Activated effector memory CD4-positive, alpha-beta T cell treated with anti-CD3 and anti-CD28 coated beads, Interleukin-2, amount 50 U/mL, for 16 hours (primary cell): ENCODE measurements around the gene NAA16.
"Not testable (repeated sequence)": the region's sequence is repeated elsewhere in the genome, so short reads cannot be mapped to it uniquely, and the experiment has no call there.

Experiments
- DNase-seq: peaks from one replicate; pipeline ENCODE4 v3.0.0-alpha.2; 2020

Gene NAA16

DNA sequence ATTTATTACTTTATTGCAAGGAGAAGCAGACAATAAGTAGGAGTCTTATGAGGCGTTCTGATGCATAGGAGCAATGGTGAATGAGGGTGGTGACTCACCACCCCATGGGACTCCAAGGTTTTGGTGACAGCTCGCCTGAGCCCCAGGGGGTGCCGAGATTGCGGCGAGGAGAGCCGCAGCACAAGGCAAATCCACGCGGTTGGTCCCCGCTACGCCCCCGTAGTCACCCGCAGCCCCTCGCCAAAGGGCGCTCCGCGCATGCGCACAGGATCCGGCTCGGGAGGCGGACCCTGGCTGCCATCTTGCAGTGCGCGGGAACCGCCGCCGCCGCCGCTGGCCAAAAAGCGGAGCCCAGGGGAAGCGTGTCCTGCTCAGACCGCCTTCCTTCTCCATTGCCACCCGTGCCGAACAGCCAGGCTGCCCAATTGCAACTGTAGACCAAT, at the start of gene NAA16:
NAA16 (plus strand) TSS at position 305 of the 443 bp plus-strand sequence. CDS start 262 bp downstream, outside the sequence.
- peak; percentile 98 for DNase-seq

DNA sequence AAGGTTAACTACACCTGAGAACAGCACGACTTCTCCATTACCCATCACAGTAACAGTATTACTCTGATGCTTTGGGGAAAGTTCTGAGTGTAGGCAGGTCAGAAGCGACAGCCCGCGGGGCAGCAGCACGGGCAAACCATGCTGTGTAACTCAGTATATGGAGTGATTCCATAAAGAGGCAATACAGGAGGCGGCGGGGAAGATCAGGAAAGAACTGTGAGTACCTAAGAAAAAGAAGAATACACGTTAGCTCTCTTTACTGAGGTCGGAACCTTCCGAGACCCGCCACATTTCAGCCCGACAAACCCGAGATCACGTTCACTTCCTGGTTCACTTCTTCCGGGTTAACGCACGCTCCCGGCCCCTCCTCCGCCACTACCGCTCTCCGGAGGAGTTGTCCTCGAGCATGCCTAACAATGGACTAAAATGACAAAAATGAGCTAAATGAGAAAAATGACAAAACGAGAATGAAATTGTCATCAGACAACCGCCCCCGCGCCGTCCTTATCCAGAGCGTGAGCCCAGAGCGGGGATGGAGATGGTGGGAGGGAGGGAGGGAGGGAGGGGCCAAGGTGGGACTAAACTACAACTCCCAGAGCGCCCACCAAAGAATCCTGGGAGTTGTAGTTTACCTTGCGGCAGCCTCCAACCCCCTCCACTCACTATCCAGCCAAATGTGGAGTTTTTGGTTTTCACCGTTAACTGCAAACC, 47.7 kb upstream of the NAA16 start, which contains the start of gene MTRF1:
MTRF1 (minus strand) TSS at position 316 of the 711 bp plus-strand sequence. CDS start 2,669 bp downstream, outside the sequence.
- peak; percentile 92 for DNase-seq

DNA sequence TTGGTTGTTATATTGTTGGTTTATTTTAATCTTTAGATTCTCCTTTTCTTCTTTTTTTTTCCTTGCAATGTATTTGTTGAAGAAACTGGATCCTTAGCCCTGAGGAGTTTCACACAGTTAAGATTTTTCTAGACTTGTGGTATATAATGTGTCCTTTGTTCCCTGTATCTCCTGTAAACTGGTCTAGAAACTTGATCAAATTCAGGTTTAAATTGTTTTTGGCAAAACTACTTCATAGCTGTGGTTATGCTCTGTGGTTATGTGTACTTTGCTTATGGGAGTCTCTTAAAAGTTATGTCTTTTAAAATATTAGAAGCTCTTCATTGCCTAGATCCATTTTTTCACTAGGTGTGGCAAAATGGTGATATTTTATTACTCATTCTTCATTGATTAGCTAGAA, 44.0 kb upstream of the NAA16 start:
- DNase-seq, result no peak

DNA sequence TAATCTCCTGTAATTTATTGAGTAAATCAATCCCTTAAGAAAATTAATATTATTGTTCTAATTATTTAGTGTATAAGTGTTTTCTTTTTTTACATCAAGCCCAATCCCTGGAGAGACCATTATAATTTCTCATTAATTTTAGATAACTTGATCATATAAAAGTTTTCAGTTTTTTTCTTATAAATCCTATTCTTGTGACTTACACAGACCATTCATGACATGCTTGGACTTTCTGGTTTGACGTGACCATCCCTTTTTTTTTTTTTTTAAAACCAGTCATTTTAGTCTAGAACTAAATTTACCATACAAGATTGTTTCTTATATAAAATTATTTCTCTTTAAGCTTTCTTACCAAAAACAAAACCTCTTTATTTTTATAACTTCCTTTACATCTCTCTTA, 42.3 kb upstream of the NAA16 start:
- no peak for DNase-seq

DNA sequence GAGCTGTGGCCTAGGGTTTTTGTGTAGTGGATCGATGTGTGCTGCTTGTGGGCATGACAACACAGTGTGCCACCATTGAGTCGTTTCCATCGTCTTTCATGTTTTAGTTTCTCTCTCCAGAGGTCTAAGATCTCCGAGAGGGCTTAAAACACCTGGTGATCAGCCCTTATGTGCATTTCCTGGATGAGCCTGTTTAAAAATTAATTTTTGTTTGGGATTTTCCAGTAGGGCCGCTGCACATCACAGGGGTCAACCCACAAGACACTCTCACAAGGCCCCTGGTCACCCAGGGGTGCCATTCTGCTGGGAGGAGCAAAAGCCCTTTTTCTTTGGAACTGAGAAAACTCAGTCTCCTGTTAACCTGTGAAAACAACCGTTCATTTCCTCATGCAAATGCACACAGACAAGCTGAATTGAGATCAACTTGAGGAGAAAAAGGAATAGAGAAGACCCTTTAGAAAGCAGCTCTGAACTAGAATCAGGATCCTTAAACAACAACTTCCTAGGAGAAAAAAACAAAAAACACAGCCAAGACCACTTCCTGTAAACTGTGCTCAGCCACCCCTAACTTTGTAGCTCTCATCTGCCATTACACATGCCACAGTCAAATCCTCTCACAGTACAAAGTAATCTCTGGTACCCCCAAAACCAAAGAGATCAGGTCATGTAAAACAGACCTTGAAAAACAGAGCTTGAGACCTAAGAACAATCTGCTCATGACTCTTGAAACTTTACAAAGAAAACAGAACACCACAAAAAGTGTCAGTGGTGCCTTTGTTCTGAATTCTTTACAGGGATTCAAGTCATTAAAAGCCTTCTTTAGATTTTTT, 39.4 kb upstream of the NAA16 start:
- DNase-seq, result no peak

DNA sequence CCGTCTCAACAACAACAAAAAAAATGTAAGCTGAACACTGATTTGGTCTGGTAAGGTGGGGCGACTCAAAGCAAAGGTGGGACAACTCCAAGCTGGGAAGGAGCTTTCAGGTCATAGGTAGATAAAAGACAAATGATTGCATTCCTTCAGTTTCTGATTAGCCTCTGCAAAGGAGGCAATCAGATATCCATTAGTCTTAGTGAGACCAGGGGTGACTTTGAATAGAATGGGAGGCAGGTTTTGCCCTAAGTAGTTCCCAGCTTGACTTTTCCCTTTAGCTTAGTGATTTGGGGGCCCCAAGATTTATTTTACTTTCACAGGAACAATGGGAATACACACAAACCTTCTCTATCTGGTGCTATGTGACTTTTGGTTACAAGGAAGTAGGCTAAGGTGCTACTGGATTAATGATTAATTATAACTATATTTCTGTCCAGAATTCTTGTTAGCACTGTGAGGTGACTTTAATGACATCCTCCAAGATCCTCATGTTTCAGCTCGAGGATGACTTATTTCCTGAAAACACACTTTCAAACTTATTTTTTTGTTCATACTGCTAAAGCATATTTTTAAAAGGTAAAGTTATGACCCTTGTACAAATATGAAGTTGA, 37.1 kb upstream of the NAA16 start:
- DNase-seq, result no peak

DNA sequence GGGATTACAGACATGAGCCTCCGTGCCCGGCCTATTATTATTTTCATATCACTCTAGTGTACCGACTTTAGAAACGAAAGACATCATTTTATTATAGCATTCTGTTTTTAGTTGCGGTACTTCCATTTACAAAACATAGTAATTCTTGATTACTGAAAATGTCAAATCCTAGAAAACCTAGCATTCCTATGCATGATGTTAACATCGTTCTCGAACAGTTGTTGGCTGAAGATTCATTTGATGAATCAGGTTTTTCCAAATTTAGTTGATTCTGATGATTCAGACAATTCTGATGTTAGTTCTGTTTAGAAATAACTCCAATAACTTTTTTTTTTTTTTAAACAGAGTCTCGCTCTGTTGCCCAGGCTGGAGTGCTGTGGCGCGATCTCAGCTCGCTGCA, 36.2 kb upstream of the NAA16 start:
- DNase-seq, result no peak

DNA sequence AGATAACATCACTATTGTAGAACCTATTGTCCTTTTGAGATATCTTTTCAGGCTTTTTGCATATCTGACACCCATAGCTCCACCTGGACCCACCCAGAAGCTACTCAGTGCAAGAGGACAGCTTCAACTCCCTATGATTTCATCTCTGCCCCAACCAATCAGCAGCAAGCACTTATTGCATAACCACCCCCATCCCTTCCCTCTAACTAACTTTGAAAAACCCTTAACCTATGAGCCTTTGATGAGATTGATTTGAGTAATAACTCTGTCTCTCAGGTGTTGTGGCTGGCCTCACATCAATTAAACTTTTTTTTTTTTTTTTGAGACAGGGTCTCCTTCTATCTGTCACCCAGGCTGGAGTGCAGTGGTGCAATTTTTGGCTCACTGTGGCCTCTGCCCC, 34.2 kb upstream of the NAA16 start:
- no peak for DNase-seq

DNA sequence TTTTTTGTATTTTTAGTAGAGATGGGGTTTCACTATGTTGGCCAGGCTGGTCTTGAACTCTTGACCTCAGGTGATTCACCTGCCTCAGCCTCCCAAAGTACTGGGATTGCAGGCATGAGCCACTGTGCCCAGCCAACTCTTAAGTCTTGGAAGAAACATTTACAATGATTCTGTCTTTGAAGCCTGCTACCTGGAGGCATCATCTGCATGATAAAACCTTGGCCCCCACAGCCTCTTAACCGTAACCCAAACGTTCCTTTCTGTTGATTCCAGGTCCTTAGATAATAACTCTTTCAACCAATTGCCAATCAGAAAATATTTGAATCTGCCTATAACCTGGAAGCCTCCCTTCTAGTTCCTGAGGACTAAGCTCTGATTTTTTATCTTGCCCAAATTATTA, 31.9 kb upstream of the NAA16 start:
- not testable (repeated sequence) for DNase-seq

DNA sequence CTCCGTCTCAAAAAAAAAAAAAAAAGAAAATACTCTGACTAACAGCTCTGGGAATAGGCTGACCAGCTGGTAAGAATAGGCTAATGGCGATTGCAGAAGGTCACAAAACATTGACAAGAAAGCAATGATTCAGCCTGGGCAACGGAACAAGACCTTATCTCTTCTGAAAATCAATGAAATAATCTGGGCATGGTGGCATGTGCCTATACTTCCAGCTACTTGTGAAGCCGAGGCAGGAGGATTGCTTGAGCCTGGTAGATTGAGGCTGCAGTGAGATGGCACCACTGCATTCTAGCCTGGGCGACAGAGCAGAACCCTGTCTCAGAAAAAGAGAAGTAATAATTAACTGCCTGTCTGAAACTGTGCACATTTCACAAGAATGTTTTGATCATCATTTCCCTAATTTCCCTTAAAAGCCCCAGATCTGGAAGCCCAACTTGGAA, 28.9 kb upstream of the NAA16 start:
- DNase-seq, result no peak

DNA sequence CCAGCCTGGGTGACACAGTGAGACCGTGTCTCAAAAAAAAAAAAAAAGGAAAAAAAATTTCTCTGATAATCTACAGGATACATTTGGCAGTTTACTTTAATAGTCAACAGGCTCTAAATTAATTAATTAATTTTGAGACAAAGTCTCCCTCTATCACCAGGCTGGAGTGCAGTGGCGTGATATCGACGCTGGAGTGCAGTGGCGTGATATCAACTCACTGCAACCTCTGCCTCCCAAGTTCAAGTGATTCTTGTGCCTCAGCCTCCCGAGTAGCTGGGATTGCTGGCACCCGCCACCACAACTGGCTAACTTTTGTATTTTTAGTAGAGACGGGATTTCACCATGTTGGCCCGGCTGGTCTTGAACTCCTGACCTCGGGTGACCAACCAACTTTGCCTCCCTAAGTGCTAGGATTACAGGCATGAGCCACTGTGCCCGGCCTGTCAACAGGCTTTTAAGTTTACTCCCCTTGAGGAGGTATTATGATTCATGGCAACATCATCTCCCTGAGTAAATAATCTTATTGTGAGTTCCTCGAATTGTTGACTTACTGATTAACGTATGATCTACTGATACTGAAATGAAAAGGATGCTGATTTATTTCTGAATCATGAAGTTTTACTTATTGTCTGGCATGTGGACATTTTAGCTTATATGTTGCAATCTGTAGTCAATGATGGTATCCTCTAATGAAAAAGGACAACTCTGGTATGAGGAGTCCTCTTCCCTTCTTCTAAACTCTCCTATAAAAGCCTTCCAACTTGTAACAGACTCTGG, 26.4 kb upstream of the NAA16 start:
- DNase-seq, result no peak

DNA sequence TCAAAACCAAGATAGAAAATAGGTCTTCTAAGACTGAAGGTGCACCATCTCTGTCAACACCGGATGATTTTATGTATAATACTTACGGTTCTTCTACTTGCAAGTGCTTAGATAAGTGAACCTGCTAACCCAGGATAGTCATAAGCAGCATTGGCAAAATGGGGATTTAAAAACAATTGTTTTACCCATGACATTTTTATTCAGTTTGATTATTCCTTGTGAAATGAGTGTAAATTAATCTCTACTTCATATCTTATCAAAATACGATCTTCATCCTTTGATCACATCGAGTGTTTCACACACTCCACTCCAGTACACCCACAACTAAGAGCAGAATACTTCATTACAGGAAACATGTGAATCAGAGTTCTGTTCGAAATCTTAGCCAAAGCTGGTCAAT, 24.7 kb upstream of the NAA16 start:
- DNase-seq, result no peak

DNA sequence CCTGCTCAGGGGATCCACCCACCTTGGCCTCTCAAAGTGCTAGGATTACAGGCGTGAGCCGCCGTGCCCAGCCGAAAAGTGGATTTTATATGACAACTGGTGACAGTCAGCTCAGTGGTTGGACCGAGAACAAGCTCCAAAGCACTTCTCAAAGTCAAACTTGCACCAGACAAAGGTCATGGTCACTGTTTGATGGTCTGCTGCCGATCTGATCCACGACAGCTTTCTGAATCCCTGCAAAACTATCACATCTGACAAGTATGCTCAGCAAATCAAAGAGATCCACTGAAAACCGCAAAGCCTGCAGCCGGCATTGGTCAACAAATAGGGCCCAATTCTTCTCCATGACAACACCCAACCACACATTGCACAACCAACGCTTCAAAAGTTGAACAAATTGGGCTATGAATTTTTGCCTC, 21.6 kb upstream of the NAA16 start:
- DNase-seq, result no peak

DNA sequence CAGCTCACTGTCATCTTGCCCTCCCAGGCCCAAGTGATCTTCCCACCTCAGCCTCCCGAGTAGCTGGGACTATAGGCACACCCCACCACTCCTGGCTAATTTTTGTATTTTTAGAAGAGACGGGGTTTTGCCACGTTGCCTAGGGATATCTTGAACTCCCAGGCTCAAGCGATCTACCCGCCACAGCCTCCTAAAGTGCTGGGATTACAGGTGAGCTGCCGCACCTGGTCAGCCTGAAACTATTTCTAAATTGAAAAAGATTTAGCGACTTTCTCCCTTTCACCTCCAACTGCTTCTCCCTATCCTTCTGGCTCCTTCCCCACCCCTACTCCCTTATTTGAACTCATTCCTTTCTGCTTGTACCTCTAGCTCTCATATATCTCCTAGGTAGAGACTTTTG, 19.8 kb upstream of the NAA16 start:
- no peak for DNase-seq

DNA sequence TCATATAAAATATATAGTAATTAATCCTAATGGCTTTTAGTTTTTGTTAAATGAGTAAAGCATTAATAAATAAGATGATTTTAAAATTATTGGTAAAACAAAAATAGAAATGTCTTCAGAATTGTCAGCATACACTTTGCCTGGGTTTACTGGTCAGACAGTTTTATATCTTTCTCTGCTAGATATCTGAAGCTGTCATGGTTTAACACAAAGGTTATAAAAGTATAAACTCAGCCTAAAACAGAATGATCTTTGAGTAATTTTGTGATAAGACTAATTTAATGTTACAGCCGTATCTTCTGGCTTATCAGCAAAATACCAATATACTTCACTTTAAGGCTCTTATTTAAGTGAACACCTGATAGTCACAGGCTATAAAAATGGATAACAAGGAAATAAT, 17.8 kb upstream of the NAA16 start:
- DNase-seq, result no peak

DNA sequence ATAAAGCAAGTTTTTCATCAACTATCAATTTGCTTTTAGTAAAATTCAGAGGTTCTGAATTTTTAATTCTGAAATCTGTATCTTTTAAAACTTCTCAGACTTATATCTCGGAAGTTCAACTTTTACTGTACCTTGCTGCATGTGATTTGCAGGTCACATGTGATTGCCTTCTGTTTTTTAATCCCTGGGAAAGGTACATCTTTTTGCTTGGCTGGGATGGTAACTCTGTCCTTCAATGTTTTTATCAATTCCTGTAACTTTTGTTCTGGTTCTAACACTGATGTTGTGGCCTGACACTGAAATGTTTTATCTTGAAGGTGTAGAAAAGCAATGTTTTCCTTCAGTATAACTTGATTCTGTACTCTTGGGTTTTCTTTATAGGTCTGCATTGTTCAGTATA, 16.2 kb upstream of the NAA16 start:
- DNase-seq, result no peak

DNA sequence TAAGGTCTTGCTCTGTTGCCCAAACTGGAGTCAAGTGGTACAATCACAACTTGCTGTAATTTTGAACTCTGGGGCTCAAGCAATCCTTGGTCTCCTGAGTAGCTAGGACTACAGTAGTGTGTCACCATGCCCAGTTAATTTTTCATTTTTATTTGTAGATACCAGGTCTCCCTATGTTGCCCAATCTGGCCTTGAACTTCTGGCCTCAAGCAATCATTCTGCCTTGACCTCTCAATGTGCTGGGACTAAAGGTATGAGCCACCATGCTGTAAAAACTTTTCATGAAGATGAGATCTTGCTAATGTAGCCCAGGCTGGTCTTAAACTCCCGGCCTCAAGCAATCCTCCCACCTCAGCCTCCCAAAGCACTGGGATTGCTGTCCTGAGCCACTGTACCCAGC, 15.1 kb upstream of the NAA16 start:
- no peak for DNase-seq

DNA sequence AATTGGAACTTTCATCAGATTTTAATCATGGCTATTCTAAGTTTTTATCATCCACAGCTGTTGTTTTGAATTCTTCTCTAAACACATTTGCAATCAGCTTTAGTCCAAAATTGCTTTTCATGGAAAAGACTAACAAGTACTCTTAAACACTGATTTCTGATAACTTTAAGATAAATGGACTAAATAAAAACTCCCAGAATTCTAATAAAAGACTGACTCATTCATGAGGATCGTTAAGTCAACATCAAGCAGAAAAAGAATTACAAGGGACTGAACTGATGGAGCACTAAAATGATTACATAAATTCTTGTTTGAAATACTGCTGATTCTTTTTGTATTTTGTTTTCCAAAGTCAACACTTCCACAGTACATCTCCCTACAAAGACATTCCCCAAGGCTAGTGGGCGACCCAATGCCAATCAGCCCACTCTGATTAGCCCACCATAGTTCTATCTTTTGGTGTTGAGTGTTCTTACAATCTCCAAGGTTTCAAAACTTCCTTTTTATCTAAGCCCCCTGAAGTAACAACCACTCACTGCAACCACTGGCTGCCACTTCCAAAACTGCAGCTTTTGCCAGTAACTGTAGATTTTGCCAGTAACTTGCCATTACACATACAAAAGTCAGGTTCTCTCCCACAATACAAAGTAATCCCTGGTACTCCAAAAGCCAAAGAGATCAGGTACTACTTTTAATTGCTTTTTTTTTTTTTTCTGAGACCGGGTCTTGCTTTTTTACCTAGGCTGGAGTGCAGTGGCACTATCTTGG, 14.0 kb upstream of the NAA16 start:
- no peak for DNase-seq

DNA sequence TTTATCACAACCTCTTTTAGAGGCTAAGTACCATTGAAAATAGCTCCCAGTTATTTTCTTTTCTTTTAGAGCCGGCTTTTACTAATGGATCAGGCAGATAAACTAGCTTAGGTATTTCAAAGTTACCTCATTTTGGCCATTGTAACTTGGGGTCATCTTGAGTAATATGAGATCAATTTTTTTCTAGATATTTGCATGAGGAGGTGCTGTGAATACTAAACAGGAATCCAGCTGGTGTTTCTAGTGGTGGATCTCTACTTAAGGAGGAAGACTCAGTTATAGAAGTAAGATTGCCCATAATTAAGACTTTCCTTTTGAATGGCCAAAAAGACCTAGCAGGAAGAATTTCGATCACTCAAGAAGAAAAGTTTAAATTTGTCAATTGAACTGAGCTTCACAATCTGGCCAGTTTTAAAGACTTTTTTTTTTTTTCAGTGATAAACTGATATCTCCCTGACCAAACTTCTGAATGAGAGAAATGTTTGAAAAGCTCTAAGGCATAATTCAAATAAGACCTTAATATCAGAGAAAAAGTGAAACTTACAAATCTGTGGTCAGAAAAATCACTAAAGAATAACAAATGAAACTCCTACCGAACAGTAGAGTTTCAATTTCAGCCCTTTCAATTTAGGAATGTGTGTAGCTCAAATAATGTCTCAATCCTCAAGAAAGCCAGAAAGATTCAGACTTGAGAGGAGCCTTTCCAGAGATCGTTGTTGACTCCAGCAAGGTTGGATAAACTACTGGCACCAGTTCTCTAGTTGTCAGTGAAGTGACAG, 11.6 kb upstream of the NAA16 start:
- DNase-seq, result no peak

DNA sequence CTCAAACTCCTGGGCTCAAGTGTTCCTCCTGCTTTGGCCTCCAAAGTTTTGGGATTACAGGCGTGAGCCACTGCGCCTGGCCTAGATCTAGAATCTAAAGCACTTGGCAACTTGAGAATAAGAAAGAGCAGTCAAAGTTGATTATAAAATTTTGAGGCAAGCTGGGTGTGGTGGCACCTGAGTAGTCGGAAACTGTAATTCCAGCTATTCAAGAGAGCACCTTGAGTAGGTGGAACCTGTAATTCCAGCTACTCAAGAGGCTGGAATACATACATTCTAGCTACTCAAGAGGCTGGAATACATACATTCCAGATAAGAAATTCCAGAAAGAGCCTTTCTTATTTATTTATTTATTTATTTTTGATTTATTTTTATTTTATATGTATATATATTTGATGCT, 8.3 kb upstream of the NAA16 start:
- no peak for DNase-seq

DNA sequence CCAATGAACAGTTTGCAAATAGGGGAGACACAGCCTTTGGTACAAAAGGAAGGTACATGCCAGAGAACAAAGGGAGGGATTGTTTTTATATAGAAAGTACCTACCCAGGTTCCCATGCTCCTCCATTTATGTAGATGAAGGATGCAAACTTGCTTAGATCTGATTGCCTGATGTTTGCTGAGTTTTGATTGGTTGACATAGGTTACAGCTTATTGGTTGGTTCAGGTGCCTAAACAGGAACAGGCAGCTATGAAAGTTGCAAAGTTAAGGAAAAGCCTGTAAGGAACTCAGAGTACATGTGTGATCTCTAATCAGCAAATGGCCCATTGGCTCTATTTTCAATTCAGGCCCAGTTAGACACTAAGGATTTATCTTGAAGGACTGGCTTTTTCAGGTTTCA, 6.5 kb upstream of the NAA16 start:
- DNase-seq, result no peak
